Activated CD4-positive, alpha-beta T cell treated with anti-CD3 and anti-CD28 coated beads, Interleukin-2, Interleukin-4, amounts not matched to agents 100 ng/mL and 50 ng/mL, durations not matched to agents 16 hours and 8 hours (primary cell): ENCODE results near the gene PLD5.
A peak's percentile ranks its signal among the peaks of the same experiment; 100 is the strongest.
"Not testable (repeated sequence)": the region's sequence is repeated elsewhere in the genome, so short reads cannot be mapped to it uniquely, and the experiment has no call there.

ENCODE experiments used
- DNase-seq: peaks from one replicate; pipeline ENCODE4 v3.0.0-alpha.2; 2020; ENCODE audit warnings: low spot score

PLD5 gene

GRCh38 chr1:242146652-242147051 is 377.8 kb downstream of the PLD5 start:
- DNase-seq: no peak

GRCh38 chr1:242140836-242141235 is 383.7 kb downstream of the PLD5 start:
- no peak for DNase-seq

GRCh38 chr1:242139986-242140385 is 384.5 kb downstream of the PLD5 start:
- no peak for DNase-seq

GRCh38 chr1:242139442-242139841 is 385.1 kb downstream of the PLD5 start:
- no peak for DNase-seq

GRCh38 chr1:242133796-242134195 is 390.7 kb downstream of the PLD5 start:
- DNase-seq: no peak

- no peak for DNase-seq
Measured at GRCh38 chr1:242133351-242133750, 391.1 kb downstream of the PLD5 start.

- DNase-seq: no peak
Measured at GRCh38 chr1:242132121-242132817, 392.2 kb downstream of the PLD5 start.

- peak; percentile 5 for DNase-seq
Measured at GRCh38 chr1:242128951-242129502, 395.5 kb downstream of the PLD5 start.

- DNase-seq: no peak
Measured at GRCh38 chr1:242120432-242120831, 404.1 kb downstream of the PLD5 start.

- DNase-seq: no peak
Measured at GRCh38 chr1:242100921-242101320, 423.6 kb downstream of the PLD5 start.

- DNase-seq: not testable (repeated sequence)
Measured at GRCh38 chr1:242097283-242097682, 427.2 kb downstream of the PLD5 start.

GRCh38 chr1:242093116-242093515 is 431.4 kb downstream of the PLD5 start:
- DNase-seq: no peak

- no peak for DNase-seq
Measured at GRCh38 chr1:242089911-242090310, 434.6 kb downstream of the PLD5 start.

- no peak for DNase-seq
Measured at GRCh38 chr1:242088875-242089274, 435.6 kb downstream of the PLD5 start.

- DNase-seq: no peak
Measured at GRCh38 chr1:242086706-242087105, 437.8 kb downstream of the PLD5 start.

- DNase-seq: no peak
Measured at GRCh38 chr1:242086093-242086492, 438.4 kb downstream of the PLD5 start.

- DNase-seq: no peak
Measured at GRCh38 chr1:242083742-242084141, 440.8 kb downstream of the PLD5 start.

GRCh38 chr1:242081446-242081845 is 443.1 kb downstream of the PLD5 start:
- no peak for DNase-seq

GRCh38 chr1:242065813-242066212 is 458.7 kb downstream of the PLD5 start:
- DNase-seq: no peak

- no peak for DNase-seq
Measured at GRCh38 chr1:242062271-242062670, 462.2 kb downstream of the PLD5 start.

GRCh38 chr1:242059976-242060375 is 464.5 kb downstream of the PLD5 start:
- no peak for DNase-seq

GRCh38 chr1:242058582-242058981 is 465.9 kb downstream of the PLD5 start:
- not testable (repeated sequence) for DNase-seq

- DNase-seq: not testable (repeated sequence)
Measured at GRCh38 chr1:242058181-242058580, 466.3 kb downstream of the PLD5 start.

- no peak for DNase-seq
Measured at GRCh38 chr1:242057745-242058115, 466.8 kb downstream of the PLD5 start.
